SW480 (cell line): ENCODE results near the gene AKR1B15.

Experiments used
- DNase-seq: peaks from one replicate; pipeline ENCODE4 v3.0.0-alpha.2; 2016; ENCODE audit warnings: low spot score

AKR1B15 gene

GRCh38 chr7:134618756-134619530 is 70.0 kb downstream of the AKR1B15 start:
- DNase-seq, result no peak

- DNase-seq, result no peak
These were observed 70.9 kb downstream of the AKR1B15 start for GRCh38 chr7:134619627-134620331.

DNA sequence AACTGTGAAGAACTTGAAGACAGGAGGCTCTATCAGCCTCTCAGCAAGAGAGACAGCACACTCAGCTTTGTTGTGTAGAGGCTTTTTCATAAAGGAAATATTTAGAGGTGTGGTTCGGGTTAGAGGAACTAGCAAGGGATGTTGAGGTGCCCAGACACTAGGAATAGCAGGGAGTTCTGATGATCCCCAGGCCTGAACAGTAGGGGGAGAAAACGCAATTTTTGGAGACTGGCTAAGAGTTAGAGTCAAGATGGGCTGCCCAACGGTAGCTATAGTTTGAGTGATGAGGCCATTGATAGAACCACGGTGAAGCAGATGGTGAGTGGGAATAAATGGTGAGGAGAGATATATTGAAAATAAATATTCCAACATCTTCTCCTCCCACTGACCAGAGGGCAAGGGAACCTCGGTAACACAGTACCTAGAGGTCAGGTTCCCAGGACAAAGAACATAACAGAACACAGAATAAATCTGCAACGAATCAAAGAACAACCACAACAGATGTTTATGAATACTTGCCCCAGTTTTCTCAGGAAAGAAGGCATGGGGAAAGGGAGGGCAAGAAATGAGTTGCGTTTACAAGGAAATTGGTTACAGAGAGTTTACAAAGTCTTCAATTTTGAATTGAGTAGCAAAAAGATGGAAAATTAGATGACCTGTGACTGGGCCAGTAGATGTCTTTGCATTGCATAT is 73.5 kb downstream of the AKR1B15 start:
- DNase-seq, result no peak

- no peak for DNase-seq
These were observed 74.3 kb downstream of the AKR1B15 start for GRCh38 chr7:134623193-134623592.

DNA sequence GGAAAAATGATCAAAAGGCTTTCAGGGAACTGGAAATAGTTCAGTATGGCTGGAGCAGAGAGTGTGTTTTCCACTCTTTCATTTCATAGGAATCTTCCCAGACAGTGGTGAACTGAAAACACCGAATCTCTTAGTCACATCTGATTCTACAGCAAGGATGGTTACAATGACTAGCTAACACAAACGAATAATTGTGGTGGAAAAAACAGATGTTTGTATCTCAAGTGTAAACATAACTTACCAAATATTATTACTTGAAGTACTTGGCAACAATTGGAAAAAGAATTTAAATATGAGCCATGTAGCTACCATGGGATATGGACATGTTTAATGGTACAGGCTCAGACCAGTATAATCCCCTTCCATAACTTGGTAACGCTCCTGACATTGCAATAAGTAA is 76.6 kb downstream of the AKR1B15 start:
- no peak for DNase-seq

DNA sequence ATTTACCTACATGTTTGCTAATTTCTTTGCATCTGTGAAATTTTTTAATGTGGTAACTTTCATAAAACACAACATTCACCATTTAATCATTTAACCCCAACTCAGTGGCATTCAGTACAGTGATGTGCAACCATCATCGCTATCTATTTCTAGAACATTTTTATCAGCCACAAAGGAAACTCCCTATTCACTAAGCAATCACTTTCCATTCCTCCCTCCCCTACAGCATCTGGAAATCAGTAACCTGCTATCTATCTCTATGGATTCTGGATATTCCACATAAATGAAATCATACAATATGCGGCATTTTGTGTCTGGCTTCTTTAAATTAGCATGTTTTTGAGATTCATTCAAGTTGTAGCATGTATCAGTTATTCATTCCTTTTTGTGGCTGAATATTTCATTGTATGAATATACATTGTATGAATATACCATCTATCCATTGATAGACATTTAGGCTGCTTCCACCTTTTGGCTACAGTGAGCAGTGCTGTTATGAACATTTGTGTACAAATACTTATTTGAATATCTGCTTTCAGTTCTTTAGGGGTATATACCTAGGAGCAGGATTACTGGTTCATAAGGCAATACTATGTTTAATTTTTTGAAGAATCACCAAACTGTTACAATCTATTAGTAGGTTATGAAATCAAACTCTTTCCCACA is 78.3 kb downstream of the AKR1B15 start:
- DNase-seq, result no peak

DNA sequence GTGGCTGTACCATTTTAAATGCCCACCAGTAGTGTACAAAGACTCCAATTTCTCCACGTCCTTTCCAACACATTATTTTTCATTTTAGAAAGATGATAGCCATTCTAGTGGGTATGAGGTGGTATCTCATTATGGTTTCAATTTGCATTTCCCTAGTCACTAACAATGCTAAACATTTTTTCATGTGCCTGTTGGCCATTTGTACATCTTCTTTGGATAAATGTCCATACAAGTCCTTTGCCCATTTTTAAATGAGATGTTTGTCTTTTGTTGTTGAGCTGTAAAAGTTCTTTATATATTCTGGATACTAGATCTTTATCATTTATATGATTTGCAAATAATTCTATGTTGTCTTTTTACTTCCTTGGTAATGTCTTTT is 78.9 kb downstream of the AKR1B15 start:
- no peak for DNase-seq

- no peak for DNase-seq
These were observed 80.5 kb downstream of the AKR1B15 start for GRCh38 chr7:134629445-134629844.
